Liver (tissue), 3 donors: ENCODE results near the gene RHO.

Source experiments
- CTCF ChIP-seq: fragments of 150-350 bp; IDR thresholded peaks from 2 replicates; pipeline ENCODE4 v1.5.1; 2017; ENCODE audit warnings: improper control_type of control experiment, low read depth, low read length; ENCODE audit not compliant: missing input control
- YY1 ChIP-seq: IDR thresholded peaks from 2 replicates; pipeline ENCODE4 v1.6.1; 2016; ENCODE audit warnings: antibody characterized with exemption, mild to moderate bottlenecking
- TF ChIP-seq, protein P1 (sequence below): IDR thresholded peaks from 2 replicates; pipeline ENCODE4 v1.6.1; 2016; ENCODE audit warnings: antibody characterized with exemption
- donor health status: healthy.
- donor health status: healthy.

GRCh38 chr3:129555616-129556357, 27.3 kb downstream of the RHO start:
- TF ChIP-seq CTCF: no peak
- no peak for TF ChIP-seq YY1
- TF ChIP-seq, protein P1, sequence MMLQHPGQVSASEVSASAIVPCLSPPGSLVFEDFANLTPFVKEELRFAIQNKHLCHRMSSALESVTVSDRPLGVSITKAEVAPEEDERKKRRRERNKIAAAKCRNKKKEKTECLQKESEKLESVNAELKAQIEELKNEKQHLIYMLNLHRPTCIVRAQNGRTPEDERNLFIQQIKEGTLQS: no peak
